GM21737 (cell line): ENCODE data around the gene SLC9A3.

ENCODE experiments used
- ATAC-seq: cut with Tn5 transposase; IDR thresholded peaks from one replicate; pipeline ENCODE4 v1.9.1; 2021; ENCODE audit warnings: mild to moderate bottlenecking, moderate library complexity; ENCODE audit not compliant: unreplicated experiment

Gene SLC9A3

DNA sequence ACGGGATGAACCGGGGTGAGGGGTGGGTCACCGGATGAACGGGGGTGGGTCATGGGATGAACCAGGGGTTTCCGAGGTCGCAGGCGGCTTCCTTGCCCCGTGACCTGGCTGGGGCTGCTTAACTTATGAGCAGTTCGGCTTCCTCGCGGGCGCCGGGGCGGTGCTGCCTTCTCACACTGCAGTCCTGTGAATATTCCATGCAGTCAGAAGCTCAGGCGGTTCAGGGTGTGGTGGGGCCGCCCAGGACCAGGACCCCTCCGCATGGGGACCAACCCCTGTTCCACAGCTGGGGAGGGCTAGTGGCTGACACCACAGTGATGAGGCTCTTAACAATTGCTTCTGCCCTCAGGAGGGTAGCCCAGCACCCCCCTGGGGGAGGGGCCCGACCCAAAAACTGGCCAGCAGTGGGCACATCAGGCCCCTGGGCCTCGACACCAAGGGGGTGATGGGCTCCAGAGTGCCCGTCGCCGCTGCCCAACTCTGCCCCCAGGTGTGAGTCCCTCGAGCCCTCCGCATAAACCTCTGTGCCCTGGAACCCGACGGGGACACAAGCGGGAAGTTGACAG lies 30.9 kb upstream of the SLC9A3 start:
- ATAC-seq: no peak

DNA sequence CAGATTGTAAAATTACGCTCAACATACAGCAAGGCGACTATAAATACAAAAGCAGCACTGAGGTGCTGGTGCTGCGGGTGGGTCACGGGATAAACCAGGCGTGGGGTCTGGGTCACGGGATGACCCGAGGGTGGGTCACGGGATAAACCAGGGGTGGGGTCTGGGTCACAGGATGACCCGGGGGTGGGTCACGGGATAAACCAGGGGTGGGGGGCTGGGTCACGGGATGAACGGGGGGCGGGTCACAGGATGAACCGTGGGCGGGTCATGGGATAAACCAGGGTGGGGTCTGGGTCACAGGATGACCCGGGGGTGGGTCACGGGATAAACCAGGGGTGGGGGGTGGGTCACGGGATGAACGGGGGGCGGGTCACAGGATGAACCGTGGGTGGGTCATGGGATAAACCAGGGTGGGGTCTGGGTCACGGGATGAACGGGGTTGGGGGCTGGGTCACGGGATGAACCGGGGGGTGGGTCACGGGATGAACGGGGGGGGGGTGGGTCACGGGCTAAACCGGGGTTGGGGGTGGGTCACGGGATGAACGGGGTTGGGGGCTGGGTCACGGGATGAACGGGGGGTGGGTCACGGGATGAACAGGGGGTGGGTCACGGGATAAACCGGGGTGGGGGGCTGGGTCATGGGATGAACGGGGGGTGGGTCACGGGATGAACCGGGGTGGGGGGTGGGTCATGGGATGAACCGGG lies 30.2 kb upstream of the SLC9A3 start:
- ATAC-seq: no peak

DNA sequence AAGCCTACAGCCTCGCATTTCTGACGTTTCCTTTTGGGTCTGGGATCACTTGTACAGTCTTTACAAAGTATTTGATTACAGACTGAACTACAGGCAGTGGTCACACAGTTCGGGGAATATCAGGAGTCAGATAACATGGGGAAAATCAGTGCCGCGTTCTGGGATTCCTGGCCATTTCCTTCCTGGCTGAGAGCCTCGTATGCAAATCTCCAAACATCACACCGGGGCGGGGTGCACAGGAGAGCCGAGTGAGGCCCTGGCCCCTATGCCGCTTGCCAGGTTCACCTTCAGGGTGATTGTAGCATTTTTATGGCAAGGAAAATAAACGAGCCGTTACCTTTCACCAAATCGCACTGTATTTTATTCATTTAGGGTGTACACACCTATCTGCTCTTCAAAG lies 29.6 kb upstream of the SLC9A3 start:
- no peak for ATAC-seq

DNA sequence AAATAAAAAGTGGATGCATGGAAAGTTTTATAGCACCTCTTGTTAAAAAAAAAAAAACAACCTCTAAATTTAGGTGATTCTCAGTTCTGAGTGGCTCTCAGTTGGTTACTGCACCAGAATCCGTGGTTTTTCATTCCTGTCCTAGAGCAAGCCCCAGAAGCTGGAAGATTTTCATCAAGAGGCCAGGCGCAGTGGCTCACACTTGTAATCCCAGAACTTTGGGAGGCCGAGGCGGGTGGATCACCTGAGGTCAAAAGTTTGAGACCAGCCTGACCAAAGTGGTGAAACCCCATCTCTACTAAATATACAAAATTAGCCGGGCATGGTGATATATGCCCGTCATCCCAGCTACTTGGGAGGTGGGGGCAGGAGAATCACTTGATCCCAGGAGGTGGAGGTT lies 27.2 kb upstream of the SLC9A3 start:
- no peak for ATAC-seq

DNA sequence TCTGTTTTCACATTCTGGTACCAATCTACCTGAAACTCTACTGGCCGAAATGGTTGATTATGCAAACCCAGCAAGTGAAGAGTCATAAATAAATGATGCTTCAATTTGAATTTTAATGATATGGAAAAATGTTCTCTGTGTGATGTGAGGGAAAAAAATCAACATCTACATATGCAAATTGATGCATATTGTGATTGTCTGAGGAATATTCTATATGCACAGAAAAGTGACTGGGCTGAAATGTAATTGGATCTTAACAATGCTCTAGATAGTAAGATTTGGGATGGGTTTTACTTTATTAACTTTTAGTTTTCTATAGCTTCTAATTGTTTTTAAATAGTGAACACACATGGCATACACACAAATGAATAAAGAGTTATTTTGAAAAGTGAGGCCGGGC lies 25.0 kb upstream of the SLC9A3 start:
- no peak for ATAC-seq

DNA sequence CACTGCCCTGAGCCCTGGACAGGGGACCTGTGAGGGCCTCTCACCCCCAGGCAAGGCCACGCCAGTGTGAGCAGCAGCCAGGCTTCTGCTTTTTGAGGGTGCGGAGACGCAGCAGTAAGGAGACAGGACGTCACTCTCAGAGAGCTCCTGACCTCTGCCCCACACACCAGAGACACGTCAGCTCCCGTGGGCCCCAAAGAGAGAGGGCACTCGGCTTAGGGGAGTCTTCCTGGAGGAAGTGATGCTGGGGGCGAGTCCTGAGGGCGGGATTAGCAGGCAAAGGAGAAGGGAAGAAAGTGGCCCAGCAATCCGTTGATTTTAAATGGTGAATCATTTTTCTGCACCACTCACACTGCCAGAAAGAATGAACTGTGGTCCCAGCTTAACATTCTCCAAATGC lies 24.0 kb upstream of the SLC9A3 start:
- no peak for ATAC-seq

DNA sequence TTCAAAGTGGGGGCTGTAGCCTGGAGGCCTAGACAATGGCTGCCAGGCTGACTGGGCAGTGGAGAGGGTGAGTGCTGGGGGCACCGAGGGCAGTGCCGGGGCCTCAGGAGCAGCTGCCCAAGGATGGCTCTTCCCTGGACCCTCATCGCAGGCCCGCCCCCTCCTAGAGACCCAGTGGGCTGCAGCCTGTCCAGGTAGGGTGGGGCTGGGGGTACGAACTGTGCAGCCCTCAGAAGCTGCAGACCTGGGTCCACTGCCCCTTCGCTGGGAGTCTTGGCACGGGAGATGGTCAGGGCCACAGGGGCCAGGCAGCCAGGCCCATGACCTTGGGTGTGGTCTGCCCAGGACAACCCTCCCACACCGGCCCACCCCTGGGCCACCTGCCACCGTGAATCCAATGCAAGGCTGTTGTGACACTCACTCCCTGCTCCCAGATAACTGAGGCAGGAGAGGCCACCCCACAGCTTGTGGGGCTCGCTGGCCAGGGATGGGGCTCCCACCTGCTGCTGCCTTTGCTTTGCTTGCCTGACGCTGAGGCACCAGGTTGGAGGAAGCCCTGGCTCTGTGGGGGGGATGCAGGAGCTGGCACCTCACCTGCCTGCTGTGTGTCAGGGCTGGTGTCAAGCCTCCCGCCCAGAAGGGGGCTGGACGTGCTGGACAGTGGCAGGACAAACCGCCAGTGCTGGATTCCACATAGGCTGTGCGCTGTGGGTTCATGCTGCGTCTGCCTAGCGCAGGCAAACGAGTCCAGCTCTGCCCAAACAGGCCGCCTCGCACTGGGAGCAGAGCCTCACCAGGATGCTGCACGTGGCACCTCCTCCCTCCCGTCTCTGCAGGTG lies 23.1 kb upstream of the SLC9A3 start:
- no peak for ATAC-seq

DNA sequence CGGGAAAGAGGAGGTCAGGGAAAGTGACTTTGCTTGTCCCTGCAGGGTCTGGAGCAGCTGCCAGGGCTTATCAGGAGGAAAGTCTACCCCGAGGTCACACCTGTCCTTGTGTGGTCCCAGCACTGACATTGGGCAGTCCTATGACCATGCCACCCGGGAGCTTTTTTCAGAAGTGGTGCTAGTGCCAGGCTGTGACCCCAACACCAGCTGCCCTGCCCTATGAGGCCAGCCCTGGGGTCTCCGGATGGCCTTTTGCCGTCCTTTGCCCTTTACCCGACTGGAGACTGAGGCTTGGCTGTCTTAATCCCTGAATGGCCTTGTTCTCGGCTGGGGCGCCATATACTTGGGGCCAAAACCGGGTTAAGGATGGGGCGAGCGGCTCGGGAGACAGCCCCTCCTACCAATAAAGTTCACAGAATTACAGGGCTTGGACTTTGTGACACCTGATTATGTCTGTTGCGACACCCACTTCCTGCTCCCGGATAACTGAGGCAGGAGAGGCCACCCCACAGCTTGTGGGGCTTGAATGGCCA lies 22.2 kb upstream of the SLC9A3 start:
- ATAC-seq: no peak

DNA sequence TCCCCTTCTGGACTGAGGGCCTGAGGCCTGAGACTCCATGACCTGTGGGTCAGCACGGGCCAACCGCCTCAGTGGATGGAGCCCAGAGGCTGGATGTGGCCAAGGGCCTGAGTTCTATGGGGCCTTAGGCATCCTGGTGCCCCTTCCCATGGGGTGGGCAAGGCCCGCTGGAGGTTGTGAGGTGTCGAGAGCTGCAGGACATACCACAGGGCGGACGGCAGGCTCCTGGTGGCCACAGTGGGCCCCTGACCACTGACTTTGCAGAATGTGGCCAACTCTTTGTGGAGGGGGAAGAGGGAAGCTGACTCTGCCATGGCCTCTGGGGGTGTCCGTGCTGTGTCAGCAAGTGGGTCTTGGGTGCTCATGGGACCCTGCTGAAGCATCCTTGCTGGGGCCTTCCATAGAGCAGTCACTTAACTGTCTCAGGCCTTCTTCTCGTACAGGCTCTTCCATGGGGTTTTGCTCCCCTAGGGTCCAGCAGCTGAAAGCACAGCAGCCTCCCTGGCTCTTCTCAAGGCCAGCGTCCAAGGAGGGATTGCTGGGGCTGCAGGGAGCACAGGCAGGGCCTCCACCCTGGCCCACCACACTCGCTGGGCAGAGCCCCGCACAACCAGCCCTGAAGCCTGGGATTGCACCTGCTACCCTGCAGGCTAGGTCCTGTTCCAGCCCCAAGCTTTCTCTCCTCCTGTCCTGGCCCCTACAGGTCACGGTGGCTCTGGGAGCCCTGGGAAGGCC lies 21.6 kb upstream of the SLC9A3 start:
- no peak for ATAC-seq

DNA sequence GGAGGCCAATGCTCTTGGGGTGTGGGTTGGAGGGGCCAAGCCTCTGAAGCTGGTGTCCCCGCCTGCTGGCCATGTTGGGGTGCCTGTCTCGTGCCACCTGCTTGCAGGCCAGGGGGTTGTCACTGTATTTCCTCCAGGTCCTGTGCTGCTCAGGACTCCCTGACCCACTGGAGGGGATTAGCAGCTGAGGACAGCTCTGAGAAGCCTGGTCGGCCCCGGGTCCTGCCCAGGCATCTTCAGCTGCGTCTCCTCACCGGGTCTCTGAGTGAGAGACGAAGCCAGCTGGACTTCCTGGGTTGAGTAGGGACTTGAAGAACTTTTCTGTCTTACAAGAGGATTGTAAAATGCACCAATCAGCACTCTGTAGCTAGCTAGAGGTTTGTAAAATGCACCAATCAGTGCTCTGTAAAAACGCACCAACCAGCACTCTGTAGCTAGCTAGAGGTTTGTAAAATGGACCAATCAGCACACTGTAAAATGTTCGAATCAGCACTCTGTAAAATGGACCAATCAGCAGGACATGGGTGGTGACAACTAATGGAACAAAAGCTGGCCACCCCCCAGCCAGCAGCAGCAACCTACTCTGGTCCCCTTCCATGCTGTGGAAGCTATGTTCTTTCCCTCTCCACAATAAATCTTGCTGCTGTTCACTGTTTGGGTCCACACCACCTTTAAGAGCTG lies 20.6 kb upstream of the SLC9A3 start:
- ATAC-seq: no peak

DNA sequence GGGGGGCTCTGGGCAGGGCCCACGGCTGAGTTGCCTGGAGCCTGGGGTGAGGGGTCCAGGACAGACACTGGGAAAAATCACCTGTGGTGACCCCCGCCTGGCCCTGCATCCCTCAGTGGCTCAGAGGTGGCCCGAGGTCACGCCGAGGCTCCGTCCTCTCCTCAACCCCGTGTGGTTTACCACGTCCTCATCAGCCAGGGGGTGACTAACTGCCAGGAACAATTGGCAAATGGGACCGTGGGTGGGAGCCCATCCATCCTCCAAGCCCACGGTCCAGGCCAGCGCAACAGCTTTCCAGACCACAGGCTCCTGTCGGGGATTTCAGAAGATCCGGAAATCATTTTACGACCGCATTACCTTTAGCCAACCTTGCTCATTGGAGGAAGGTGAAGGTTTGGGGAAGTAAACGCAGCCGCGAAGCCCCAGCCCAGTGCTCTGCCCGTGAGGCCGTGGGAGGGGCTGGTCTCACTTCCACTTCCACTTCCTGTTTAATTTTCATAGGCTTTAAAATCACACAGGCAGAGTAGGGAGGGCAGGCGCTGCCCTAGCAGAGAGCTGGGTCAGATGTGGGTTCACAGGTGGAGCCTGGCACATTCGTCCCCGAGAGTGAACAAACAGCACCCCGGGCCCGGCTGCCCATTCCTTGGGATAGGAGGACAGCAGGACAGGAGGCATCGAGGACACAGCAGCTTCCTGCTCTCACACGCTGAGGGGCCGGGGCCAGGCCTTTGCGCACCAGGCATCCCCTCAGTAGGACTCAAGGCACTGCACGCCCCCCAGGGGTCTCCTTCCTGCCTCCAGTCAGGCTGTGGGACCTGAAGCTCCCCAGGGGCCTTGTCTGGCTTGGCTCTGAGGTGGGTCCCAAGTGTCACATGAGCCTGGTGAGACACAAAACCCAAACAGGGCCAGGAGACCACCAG lies 19.8 kb upstream of the SLC9A3 start:
- peak; percentile 83 for ATAC-seq

DNA sequence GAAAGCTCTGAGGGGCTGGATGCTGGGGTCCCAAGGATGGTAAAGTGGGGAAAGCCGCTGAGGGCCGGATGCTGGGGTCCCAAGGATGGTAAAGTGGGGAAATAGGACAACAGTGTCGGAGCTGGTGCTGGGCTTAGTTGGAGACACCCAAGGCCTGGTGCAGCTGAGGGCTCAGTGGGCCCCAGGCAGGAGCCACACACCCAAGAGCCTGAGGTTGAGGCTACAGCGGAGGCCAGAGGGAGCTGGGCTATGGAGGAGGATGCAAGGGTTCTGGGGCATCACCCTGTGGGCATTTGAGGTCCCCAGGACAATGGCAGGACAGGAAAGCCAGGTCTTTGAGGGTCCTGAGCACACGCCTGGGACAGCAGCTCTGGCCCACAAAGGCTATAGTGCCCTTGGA lies 19.1 kb upstream of the SLC9A3 start:
- ATAC-seq: no peak

DNA sequence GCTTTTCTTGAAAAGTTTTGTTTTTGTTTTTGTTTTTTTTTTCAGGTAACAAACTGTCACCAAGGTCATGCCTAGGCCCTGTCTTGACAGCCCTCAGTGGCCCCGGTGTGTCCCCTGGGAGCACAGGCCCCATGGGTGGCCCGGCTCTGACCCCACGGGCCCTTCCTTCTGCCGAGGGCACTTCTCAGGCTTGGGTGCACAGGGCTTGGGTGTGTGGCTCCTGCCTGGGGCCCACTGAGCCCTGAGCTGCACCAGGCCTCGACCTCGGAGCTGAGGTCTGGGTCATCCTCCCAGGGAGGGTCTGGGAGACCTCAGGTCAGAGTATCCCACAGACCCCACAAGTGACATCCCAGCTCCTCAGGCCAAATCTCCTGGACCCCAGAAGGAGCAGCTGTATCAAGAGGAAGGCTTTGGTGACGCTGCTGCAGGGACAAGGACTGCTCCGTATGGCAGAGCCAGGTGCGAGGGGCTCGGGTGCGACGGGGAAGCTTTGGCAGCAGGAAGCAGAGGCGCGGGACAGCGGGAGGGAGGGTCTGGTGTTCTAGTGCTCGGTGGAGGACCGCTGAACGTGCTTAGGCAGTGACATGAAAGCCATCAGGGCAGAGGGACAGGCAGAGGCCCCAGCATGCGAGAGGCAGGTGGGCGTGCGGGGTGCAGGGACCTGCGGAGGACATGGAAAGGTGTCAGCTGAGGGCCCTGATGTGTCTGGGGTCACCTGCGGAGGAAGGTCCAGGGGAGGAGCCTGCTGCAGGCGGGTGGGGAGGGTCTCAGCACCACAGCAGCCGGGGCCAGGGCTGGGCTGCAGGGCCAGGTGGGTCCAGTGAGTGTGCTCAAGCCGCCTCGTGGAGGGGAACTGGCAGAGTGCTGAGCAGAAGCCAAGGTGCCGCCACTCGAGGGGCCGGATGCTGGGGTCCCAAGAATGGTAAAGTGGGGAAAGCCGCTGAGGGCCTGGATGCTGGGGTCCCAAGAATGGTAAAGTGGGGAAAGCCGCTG lies 18.4 kb upstream of the SLC9A3 start:
- no peak for ATAC-seq

DNA sequence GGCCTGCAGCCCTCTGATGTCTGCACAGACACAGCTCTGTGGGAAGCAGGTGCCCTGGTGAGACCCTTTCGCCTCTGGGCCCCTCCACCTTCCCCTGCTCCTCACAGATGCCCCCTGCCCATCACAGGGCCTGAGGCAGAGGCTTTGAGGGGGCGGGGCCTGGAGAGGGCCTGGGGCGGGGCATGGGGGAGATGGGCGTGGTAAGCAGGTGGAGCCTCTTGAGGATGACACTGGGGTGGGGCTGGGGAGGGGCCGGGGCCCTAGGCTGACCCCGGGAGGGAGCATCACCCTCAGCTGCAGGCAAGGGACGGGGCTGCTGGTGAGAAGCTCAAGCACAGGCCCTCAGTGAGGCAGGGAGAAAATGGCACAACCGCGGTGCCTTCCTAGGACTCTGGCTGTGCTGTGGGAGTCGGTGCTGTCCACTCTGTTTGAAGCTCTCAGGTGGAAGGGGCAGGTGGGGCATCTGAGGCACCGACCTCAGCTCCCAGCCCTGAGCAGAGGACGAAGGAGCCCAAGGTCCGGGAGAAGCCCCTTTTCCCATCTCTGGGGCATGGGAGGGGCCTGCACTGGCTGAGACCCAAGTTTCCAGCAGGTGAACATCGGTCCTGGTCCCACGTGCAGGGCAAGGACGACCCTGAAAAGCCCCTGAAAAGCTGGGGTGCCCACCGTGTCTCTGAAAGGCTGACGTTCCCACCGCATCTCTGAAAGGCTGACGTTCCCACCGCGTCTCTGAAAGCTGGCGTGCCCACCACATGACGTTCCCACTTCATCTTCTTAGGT lies 17.5 kb upstream of the SLC9A3 start:
- ATAC-seq: no peak

DNA sequence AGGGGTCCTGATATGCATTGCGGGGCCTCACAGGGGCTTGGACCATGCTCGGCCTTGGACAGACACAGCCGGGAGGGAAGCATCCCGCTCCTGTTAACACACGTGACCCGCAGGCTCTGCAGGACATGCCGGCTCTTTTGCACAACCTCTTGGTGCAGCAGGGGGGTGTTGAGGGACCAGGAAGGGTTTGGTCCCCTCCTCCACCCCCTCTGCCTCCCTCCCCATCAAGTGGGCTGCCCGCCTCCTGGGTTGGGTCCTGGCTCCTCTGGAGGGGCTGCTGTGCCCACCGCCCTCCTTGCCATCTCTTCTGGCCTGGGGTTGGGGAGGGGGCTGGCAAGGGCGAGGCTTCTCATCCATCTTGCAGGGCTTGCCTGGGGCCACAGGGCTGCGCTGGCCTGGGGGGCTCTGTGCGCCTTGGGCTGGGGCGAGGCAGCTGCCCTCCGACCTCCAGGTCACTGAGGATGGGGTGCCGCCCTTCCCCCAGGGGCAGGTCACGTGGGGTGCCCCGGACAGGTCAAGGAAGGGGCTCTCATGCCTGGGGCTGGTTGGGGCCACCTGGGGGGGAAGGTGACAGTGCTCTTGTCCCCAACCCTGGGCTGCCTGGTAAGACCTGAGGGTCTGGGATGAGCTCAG lies 16.8 kb upstream of the SLC9A3 start:
- no peak for ATAC-seq

DNA sequence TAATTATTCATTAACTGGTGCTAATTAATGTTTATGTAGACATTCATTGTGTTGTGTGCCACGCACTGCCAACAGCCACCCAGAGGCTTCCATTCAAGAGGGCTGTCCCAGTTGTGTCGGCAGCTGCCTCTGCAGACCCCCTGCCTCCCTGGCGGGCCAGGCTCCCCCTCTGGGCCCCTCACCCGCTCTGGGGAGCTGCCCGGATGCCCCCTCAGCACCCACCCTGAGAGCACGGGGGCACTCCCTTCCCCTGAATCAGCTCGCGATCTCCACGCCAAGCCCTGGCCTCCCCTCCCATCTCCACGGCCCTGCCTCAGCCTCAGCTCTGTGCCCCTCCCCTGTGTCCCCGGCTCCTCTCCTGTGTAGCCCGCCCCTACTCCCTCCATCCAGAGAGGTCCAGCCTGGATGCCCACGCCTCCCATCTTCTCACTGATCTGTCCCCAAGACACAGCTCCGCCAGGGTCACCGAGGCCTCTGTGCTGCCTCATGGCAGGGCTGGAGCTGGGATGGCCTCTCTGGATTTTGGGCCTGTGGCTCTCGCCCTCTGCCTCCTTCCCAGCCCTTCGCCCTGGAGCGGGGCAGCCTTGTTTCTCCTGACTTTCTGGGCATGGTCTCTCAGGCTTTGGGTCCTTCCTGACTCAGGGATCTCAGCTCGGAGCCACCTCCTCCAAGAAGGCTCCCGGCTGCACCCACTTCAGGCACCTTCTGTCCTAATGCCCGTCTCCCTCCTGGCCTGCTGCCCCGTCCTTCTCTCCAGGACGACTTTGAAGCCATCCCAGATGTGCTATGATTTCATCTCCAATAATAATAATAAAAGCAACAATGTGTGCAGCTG lies 16.0 kb upstream of the SLC9A3 start:
- no peak for ATAC-seq
